ENCODE data around the gene PROKR1. TPM values are rescaled to one million over a fixed set of nuclear protein-coding genes. Genes with fewer than 3 reads are reported as not detected.

PROKR1 gene
- total RNA-seq, 4 donors from 2014 or later = 0.22 to 0.63 TPM; not detected in 2

DNA sequence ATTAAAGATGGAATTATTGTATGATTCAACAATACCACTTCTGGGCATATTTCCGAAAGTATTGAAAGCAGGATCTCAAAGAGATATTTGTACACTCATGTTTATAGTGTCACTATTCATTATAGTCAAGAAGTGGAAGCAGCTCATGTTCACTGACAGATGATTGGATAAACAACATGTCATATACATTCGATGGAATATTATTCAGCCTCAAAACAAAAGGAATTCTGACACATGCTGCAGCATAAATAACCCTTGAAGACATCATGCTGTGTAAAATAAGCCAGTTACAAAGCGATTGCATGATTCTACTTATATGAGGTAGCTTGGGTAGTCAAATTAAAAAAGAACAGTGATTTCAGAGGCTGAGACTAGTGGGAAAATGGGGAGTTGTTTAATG is 39.3 kb upstream of the PROKR1 start:
- no peaks in the 10 kb centered on the region for H3K36me3 ChIP-seq
- no peak for DNase-seq (ENCODE audit: low spot score in 2 of 2)
- H3K27ac ChIP-seq = no peak overlapping the region
- H3K27me3 ChIP-seq = no peaks in the 10 kb centered on the region
- H3K4me3 ChIP-seq = no peak overlapping the region
- TF ChIP-seq CTCF (IDR thresholded peaks at IDR 0.05) (no peak), EP300 (IDR thresholded peaks at IDR 0.05) (no peak), POLR2A (IDR thresholded peaks at IDR 0.05) (no peak)
- WGBS, 2 donors = 91 to 95% methylated on average over 3 of the region's 3 CpGs
- peaks cover 0 to 58% (median 16%) of the 10 kb centered on the region in 4 donors for H3K9me3 ChIP-seq
- no peaks in the 10 kb centered on the region for H3K4me1 ChIP-seq

DNA sequence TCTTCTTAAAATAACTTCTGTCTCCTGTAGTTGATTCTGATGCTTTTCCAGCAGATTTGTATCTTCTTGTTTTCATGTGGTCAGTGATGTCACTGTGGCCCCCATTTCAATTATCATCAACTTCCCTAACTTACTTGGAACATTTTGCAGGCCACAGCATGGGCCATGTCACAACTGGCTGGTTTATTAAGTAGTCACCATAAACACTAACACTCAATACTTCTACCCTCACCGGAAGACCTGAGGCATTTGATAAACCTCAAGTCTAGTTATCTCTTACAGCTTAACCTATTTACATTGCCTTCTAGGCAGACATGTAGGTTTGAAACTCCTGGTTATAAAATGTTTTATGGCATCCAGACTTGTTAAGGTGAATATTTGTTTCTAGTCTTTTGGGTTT is 37.4 kb upstream of the PROKR1 start:
- H3K36me3 ChIP-seq = no peaks in the 10 kb centered on the region
- H3K27me3 ChIP-seq = no peaks in the 10 kb centered on the region
- no peak overlapping the region for H3K4me3 ChIP-seq
- TF ChIP-seq POLR2A (IDR thresholded peaks at IDR 0.05) (no peak), CTCF (IDR thresholded peaks at IDR 0.05) (no peak), EP300 (IDR thresholded peaks at IDR 0.05) (no peak)
- DNase-seq (ENCODE audit: low spot score in 2 of 2) = no peak
- no peaks in the 10 kb centered on the region for H3K4me1 ChIP-seq
- no peak overlapping the region for H3K27ac ChIP-seq
- H3K9me3 ChIP-seq = peaks cover 0 to 59% (median 16%) of the 10 kb centered on the region in 4 donors
- WGBS, 2 donors = 97 to 100% methylated on average over 1 of the region's 1 CpG

DNA sequence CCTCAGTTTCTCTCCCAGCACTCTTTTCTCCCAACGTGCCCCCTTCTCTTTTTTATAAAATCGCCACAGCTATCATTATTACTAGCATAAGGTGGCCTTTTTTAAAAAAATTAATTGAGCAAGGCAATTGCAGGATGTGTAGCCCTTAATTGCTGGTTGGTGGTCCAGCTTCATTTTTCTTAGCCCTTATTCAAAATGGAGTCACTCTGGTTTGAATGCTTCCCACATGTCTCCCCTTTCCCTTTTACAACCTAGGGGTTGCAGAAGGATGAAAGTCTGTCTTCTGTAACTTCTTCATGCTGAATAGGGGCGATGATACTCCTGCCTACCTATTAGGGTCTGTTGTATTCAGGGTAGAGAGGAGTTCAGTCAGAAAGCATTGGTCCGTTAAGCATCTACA is 36.6 kb upstream of the PROKR1 start:
- 85 to 89% methylated on average over 4 of the region's 4 CpGs for WGBS, 2 donors
- no peak overlapping the region for H3K4me3 ChIP-seq
- H3K27ac ChIP-seq = no peak overlapping the region
- no peaks in the 10 kb centered on the region for H3K36me3 ChIP-seq
- DNase-seq (ENCODE audit: low spot score in 2 of 2) = no peak
- peaks cover 0 to 56% (median 13%) of the 10 kb centered on the region in 4 donors for H3K9me3 ChIP-seq
- TF ChIP-seq CTCF (IDR thresholded peaks at IDR 0.05) (no peak), EP300 (IDR thresholded peaks at IDR 0.05) (no peak), POLR2A (IDR thresholded peaks at IDR 0.05) (no peak)
- no peaks in the 10 kb centered on the region for H3K4me1 ChIP-seq
- no peaks in the 10 kb centered on the region for H3K27me3 ChIP-seq

DNA sequence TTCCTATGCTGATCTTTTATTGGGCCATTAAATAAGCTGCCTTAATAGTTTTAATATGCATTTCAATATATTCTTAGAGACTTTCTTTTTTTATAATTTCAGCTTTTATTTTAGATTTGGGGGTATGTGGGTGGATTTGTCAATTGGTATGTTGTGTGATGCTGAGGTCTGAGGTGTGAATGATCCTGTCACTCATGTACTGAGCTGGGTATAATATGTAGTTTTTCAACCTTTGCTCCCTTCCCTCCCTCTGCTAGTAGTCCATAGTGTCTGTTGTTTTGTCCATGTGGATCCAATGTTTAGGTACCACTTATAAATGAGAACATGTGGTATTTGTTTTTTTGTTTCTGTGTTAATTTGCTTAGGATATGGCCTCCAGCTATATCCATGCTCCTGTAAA is 35.5 kb upstream of the PROKR1 start:
- DNase-seq (ENCODE audit: low spot score in 2 of 2) = no peak
- Histone ChIP-seq H3K27ac (no peak overlapping the region), H3K36me3 (no peaks in the 10 kb centered on the region), H3K9me3 (peaks cover 0 to 45% (median 9%) of the 10 kb centered on the region in 4 donors), H3K27me3 (no peaks in the 10 kb centered on the region), H3K4me3 (no peak overlapping the region), H3K4me1 (no peaks in the 10 kb centered on the region)
- TF ChIP-seq CTCF (IDR thresholded peaks at IDR 0.05) (no peak), POLR2A (IDR thresholded peaks at IDR 0.05) (no peak), EP300 (IDR thresholded peaks at IDR 0.05) (no peak)

DNA sequence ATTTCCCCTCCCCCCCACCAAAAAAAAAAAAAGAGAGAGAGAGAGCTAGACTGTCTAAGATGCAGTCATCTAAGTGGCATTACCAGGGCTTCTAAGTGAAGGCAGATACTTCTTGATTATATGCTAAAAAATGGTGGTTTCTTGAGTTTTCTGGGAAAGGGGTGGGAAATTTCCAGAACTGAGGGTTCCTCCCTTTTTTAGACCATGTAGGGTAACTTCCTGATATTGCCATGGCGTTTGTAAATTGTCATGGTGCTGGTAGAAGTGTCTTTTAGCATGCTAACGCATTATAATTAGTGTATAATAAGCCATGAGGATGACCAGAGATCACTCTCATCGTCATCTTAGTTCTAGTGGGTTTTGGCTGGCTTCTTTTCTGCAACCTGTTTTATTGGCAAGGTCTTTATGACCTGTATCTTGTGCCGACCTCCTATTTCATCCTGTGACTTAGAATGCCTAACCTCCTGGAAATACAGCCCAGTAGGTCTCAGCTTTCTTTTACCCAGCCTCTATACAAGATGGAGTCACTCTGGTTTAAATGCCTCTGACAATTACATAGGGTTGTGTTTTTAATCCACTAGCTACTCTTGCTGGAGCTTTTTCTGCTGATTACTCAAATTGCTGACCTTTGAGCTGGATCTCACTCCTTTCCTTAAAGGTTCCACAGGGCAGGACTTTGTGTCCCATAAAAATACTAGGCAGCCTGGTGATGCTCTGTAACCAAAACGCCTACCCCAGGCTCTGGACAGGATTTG is 30.4 kb upstream of the PROKR1 start:
- H3K9me3 ChIP-seq = peaks cover 0 to 28% (median 2%) of the 10 kb centered on the region in 4 donors
- H3K36me3 ChIP-seq = no peaks in the 10 kb centered on the region
- WGBS, 2 donors = 75 to 85% methylated on average over 5 of the region's 5 CpGs
- no peak for DNase-seq (ENCODE audit: low spot score in 2 of 2)
- no peak overlapping the region for H3K27ac ChIP-seq
- no peak for TF ChIP-seq POLR2A (IDR thresholded peaks at IDR 0.05)
- no peak for TF ChIP-seq EP300 (IDR thresholded peaks at IDR 0.05)
- no peak for TF ChIP-seq CTCF (IDR thresholded peaks at IDR 0.05)
- H3K4me1 ChIP-seq = no peaks in the 10 kb centered on the region
- H3K27me3 ChIP-seq = no peaks in the 10 kb centered on the region
- no peak overlapping the region for H3K4me3 ChIP-seq

Measured in tibial nerve (tissue), 4 donors.